GM12872 (cell line): ENCODE data around the gene TPR.

Source experiments
- TF ChIP-seq, protein P1 (sequence below): IDR thresholded peaks from 3 replicates; pipeline ENCODE4 v1.5.1; 2011; ENCODE audit warnings: low read depth, mild to moderate bottlenecking, low read length, moderate library complexity; ENCODE audit not compliant: insufficient read depth

Gene TPR

DNA sequence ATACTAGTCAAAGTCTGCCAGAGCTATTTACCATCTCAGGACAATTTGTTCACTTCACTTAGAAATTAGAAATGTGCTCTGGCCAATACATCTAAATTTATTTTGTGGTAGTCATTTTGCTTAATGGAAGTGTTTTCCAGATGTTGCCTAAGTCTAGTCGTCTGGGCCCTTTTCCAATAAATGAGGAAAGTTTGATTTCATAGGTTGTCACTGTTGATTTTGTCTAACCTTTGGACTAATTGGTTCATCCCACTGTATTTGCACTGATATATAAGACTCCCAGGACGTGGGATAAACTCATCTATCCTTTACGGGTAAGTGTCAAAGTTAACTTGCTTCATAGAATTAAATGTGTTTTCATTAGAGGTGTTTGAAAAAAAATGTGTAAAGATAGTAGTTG, 79.1 kb downstream of the TPR start, which contains the start of gene PRG4:
Gene PRG4, plus strand, starts transcription at position 300 of the 400 bp plus-strand sequence.
- TF ChIP-seq, protein P1, sequence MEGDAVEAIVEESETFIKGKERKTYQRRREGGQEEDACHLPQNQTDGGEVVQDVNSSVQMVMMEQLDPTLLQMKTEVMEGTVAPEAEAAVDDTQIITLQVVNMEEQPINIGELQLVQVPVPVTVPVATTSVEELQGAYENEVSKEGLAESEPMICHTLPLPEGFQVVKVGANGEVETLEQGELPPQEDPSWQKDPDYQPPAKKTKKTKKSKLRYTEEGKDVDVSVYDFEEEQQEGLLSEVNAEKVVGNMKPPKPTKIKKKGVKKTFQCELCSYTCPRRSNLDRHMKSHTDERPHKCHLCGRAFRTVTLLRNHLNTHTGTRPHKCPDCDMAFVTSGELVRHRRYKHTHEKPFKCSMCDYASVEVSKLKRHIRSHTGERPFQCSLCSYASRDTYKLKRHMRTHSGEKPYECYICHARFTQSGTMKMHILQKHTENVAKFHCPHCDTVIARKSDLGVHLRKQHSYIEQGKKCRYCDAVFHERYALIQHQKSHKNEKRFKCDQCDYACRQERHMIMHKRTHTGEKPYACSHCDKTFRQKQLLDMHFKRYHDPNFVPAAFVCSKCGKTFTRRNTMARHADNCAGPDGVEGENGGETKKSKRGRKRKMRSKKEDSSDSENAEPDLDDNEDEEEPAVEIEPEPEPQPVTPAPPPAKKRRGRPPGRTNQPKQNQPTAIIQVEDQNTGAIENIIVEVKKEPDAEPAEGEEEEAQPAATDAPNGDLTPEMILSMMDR = no peak

- TF ChIP-seq, protein P1 = no peak
Measured at GRCh38 chr1:186292875-186293274, 82.2 kb downstream of the TPR start.

DNA sequence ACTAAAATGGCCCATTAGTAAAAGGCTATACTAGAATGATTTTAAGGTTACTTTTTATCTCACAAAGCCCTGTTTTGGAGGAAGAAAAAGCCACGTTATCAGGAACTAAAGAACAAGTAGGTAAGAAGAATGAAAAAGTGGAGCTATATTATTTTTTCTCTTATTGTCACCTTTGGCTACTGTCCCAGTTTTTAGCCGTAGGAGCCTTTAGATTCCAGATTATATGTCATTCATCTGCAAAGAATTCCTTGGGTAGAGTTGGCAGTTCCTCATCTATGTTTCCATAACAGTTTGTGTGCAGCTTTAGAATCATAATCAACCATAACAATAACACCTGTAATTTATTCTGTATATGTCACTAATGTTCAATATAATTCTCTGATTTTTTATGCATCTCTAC, 83.8 kb downstream of the TPR start:
- TF ChIP-seq, protein P1 = no peak

- TF ChIP-seq, protein P1 = no peak
Measured at GRCh38 chr1:186289943-186290545, 85.0 kb downstream of the TPR start.

- TF ChIP-seq, protein P1 = no peak
Measured at GRCh38 chr1:186286615-186287315, 88.3 kb downstream of the TPR start.

DNA sequence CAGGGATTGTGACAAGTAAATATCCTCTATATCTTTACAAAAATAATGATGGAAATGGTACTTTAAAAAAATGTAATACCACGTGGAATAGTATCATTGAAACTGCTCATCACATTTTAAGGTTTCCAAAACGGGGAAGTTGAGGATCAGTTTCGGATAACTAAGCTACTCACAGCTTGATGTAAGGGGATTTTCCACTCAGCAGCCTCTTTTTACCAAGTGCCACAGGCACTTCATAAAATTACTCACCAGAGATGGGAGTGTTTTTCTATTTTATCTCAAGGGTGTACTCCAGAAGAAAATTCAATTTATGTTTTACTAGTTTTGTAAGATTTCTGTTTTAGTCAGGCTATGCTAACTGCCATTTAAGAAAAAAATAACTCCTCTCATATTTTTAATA, 91.7 kb downstream of the TPR start:
- TF ChIP-seq, protein P1 = no peak

GRCh38 chr1:186282466-186282865, 92.6 kb downstream of the TPR start:
- TF ChIP-seq, protein P1 = no peak
